ENCODE data around the gene PEX7. TPM values are rescaled to one million over a fixed set of nuclear protein-coding genes. Genes with fewer than 3 reads are reported as not detected.
A peak's percentile ranks its signal among the peaks of the same experiment; 100 is the strongest.

Gene PEX7
- total and polyA plus RNA-seq, 2 experiments from 2014 or later = 11.8 to 13.5 TPM

DNA sequence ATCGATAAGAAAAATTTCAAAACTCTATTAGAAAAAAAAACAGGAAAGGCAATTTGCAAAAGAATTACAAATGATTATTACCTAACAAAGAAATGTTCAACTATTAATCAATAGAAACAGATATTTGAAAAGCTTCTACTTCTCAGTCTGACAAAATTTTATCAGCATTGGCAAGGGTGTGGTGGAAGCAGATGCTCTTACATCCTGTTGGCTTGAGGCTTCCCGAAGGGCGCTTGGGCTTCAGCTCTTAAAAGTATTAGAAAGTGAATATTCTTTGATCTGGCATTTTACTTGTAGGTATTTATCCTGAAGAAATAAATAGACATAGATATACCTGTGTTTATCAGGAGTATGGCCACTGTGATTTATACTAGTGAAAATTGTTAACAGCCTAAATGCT is 138.4 kb downstream of the PEX7 start (continued):
- TF ChIP-seq, protein P1, sequence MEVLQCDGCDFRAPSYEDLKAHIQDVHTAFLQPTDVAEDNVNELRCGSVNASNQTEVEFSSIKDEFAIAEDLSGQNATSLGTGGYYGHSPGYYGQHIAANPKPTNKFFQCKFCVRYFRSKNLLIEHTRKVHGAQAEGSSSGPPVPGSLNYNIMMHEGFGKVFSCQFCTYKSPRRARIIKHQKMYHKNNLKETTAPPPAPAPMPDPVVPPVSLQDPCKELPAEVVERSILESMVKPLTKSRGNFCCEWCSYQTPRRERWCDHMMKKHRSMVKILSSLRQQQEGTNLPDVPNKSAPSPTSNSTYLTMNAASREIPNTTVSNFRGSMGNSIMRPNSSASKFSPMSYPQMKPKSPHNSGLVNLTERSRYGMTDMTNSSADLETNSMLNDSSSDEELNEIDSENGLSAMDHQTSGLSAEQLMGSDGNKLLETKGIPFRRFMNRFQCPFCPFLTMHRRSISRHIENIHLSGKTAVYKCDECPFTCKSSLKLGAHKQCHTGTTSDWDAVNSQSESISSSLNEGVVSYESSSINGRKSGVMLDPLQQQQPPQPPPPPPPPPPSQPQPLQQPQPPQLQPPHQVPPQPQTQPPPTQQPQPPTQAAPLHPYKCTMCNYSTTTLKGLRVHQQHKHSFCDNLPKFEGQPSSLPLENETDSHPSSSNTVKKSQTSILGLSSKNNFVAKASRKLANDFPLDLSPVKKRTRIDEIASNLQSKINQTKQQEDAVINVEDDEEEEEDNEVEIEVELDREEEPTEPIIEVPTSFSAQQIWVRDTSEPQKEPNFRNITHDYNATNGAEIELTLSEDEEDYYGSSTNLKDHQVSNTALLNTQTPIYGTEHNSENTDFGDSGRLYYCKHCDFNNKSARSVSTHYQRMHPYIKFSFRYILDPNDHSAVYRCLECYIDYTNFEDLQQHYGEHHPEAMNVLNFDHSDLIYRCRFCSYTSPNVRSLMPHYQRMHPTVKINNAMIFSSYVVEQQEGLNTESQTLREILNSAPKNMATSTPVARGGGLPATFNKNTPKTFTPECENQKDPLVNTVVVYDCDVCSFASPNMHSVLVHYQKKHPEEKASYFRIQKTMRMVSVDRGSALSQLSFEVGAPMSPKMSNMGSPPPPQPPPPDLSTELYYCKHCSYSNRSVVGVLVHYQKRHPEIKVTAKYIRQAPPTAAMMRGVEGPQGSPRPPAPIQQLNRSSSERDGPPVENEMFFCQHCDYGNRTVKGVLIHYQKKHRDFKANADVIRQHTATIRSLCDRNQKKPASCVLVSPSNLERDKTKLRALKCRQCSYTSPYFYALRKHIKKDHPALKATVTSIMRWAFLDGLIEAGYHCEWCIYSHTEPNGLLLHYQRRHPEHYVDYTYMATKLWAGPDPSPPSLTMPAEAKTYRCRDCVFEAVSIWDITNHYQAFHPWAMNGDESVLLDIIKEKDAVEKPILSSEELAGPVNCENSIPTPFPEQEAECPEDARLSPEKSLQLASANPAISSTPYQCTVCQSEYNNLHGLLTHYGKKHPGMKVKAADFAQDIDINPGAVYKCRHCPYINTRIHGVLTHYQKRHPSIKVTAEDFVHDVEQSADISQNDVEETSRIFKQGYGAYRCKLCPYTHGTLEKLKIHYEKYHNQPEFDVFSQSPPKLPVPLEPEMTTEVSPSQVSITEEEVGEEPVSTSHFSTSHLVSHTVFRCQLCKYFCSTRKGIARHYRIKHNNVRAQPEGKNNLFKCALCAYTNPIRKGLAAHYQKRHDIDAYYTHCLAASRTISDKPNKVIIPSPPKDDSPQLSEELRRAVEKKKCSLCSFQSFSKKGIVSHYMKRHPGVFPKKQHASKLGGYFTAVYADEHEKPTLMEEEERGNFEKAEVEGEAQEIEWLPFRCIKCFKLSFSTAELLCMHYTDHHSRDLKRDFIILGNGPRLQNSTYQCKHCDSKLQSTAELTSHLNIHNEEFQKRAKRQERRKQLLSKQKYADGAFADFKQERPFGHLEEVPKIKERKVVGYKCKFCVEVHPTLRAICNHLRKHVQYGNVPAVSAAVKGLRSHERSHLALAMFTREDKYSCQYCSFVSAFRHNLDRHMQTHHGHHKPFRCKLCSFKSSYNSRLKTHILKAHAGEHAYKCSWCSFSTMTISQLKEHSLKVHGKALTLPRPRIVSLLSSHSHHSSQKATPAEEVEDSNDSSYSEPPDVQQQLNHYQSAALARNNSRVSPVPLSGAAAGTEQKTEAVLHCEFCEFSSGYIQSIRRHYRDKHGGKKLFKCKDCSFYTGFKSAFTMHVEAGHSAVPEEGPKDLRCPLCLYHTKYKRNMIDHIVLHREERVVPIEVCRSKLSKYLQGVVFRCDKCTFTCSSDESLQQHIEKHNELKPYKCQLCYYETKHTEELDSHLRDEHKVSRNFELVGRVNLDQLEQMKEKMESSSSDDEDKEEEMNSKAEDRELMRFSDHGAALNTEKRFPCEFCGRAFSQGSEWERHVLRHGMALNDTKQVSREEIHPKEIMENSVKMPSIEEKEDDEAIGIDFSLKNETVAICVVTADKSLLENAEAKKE (CRISPR knock-in tag; IDR thresholded peaks at IDR 0.05) = no peak
- no peak for TF ChIP-seq POLR2AphosphoS5 (IDR thresholded peaks at IDR 0.05; ENCODE audit: low read depth)
- no peak for TF ChIP-seq NANOG (IDR thresholded peaks at IDR 0.05; ENCODE audit: borderline replicate concordance)
- TF ChIP-seq ZNF114 (CRISPR knock-in tag; IDR thresholded peaks at IDR 0.05) = no peak

DNA sequence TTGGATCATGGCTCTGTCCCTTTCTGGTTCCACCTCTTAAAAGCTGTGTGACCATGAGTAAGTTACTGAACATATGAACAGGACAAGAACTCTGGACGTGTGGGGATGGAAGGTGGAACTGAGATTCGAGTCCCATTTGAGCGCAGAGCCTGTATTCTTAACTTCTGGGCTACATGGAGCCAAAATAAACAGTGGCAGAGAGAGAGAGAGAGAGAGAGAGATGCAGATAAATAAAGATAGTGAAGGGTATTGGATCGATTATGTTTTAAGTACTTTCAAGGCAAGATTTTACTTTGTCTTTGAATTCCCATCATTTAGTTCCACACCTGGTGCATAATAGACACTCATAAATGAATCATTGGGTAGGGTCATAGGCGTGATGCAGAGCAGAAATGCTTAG is 139.5 kb downstream of the PEX7 start:
- ATAC-seq (no peak), DNase-seq (ENCODE audit: low spot score) (no peak)
- peaks cover 40% of the 10 kb centered on the region for H3K4me1 Mint-ChIP-seq
- Histone ChIP-seq H3K27ac (ENCODE audit: low read depth) (no peak overlapping the region), H3K27me3 (ENCODE audit: insufficient read depth) (no peaks in the 10 kb centered on the region), H3K79me2 (replicated peaks; ENCODE audit: insufficient read depth) (no peaks in the 10 kb centered on the region), H3K36me3 (ENCODE audit: insufficient read depth) (no peaks in the 10 kb centered on the region), H3K4me2 (no peak overlapping the region), H4K20me1 (replicated peaks; ENCODE audit: insufficient read depth) (no peaks in the 10 kb centered on the region), H3K4me3 (no peak overlapping the region), H3F3A (replicated peaks; ENCODE audit: low read depth) (no peaks in the 10 kb centered on the region), H3K4me1 (ENCODE audit: insufficient read depth) (peaks cover 41% of the 10 kb centered on the region), H2AFZ (0 out of 2 replicates have a peak overlapping the region, but pooled peaks have one; percentile 16), H3K9me2 (ENCODE audit: insufficient read depth) (no peaks in the 10 kb centered on the region)
- no peaks in the 10 kb centered on the region for H3K36me3 Mint-ChIP-seq (ENCODE audit: low read depth)
- H3K27me3 Mint-ChIP-seq (ENCODE audit: insufficient read depth, low read depth, poor library complexity) = peaks cover 11% of the 10 kb centered on the region
- H3K27ac Mint-ChIP-seq = no peak overlapping the region
- no peak overlapping the region for H3K4me3 Mint-ChIP-seq
- no peaks in the 10 kb centered on the region for H3K9me3 Mint-ChIP-seq
- TF ChIP-seq, protein P2, sequence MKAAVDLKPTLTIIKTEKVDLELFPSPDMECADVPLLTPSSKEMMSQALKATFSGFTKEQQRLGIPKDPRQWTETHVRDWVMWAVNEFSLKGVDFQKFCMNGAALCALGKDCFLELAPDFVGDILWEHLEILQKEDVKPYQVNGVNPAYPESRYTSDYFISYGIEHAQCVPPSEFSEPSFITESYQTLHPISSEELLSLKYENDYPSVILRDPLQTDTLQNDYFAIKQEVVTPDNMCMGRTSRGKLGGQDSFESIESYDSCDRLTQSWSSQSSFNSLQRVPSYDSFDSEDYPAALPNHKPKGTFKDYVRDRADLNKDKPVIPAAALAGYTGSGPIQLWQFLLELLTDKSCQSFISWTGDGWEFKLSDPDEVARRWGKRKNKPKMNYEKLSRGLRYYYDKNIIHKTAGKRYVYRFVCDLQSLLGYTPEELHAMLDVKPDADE (IDR thresholded peaks at IDR 0.05) = no peak
- TF ChIP-seq CREB1 (CRISPR knock-in tag; IDR thresholded peaks at IDR 0.05; ENCODE audit: low read depth) (no peak), ZNF114 (CRISPR knock-in tag; IDR thresholded peaks at IDR 0.05) (no peak), EZH2 (IDR thresholded peaks at IDR 0.05; ENCODE audit: low read depth, unreplicated experiment) (no peak), POLR2AphosphoS5 (IDR thresholded peaks at IDR 0.05; ENCODE audit: low read depth) (no peak), NANOG (IDR thresholded peaks at IDR 0.05; ENCODE audit: borderline replicate concordance) (no peak), JUNB (IDR thresholded peaks at IDR 0.05; ENCODE audit: unreplicated experiment) (no peak)
- TF ChIP-seq, protein P3, sequence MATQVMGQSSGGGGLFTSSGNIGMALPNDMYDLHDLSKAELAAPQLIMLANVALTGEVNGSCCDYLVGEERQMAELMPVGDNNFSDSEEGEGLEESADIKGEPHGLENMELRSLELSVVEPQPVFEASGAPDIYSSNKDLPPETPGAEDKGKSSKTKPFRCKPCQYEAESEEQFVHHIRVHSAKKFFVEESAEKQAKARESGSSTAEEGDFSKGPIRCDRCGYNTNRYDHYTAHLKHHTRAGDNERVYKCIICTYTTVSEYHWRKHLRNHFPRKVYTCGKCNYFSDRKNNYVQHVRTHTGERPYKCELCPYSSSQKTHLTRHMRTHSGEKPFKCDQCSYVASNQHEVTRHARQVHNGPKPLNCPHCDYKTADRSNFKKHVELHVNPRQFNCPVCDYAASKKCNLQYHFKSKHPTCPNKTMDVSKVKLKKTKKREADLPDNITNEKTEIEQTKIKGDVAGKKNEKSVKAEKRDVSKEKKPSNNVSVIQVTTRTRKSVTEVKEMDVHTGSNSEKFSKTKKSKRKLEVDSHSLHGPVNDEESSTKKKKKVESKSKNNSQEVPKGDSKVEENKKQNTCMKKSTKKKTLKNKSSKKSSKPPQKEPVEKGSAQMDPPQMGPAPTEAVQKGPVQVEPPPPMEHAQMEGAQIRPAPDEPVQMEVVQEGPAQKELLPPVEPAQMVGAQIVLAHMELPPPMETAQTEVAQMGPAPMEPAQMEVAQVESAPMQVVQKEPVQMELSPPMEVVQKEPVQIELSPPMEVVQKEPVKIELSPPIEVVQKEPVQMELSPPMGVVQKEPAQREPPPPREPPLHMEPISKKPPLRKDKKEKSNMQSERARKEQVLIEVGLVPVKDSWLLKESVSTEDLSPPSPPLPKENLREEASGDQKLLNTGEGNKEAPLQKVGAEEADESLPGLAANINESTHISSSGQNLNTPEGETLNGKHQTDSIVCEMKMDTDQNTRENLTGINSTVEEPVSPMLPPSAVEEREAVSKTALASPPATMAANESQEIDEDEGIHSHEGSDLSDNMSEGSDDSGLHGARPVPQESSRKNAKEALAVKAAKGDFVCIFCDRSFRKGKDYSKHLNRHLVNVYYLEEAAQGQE (IDR thresholded peaks at IDR 0.05; ENCODE audit: unreplicated experiment) = no peak
